HepG2 (cell line): ENCODE data around the gene RMRP. TPM values are rescaled to one million over a fixed set of nuclear protein-coding genes. Genes with fewer than 3 reads are reported as not detected.
A peak's percentile ranks its signal among the peaks of the same experiment; 100 is the strongest.

ENCODE experiments used
- ATAC-seq: fragments of 200-7000 bp; cut with Tn5 transposase; 3 replicates; pipeline ENCODE4 v1.9.1; 2020; ENCODE audit warnings: mild to moderate bottlenecking, moderate library complexity
- BruUV-seq: library from RNA; stranded (reverse); fragments of 400-500 nt; replicated peaks from 2 replicates; lab custom pipeline; 2021; lab: Mats Ljungman, UMichigan
- CTCF ChIA-PET: fragments of 300-600 bp; formaldehyde crosslinking; extraction: SDS; loops from one replicate; lab custom pipeline; 2021; ENCODE audit warnings: low total read pairs, inconsistent platforms, low intra/inter-chr PET ratio; lab: Yijun Ruan, JAX
- POLR2A ChIA-PET: fragments of 350-600 bp; sonication (Branson Sonifier 250); formaldehyde crosslinking; loops from one replicate; lab custom pipeline; 2020; ENCODE audit warnings: antibody characterized with exemption, inconsistent platforms; lab: Yijun Ruan, JAX
- DNase-seq: peaks from one replicate; pipeline ENCODE4 v3.0.0-alpha.2; 2015; ENCODE audit warnings: low spot score
- FAIRE-seq: peaks from 3 replicates; lab custom pipeline; 2011; peaks lifted over from hg19 to GRCh38; lab: Jason Lieb, UNC
- H2AFZ ChIP-seq: one replicate; pipeline ENCODE4 v1.6.1; 2011; ENCODE audit warnings: low read length, inconsistent platforms
- H3K27ac ChIP-seq: fragments of 300-600 bp; 3 replicates; pipeline ENCODE4 v1.8.0; 2011; ENCODE audit warnings: mixed run types, mild to moderate bottlenecking, mixed read lengths, low read length, inconsistent platforms; ENCODE audit not compliant: insufficient read depth; ENCODE audit errors: extremely low read length
- H3K27me3 ChIP-seq, 2 experiments: fragments of 200-600 bp in 1 of 2; 2 replicates in 1 of 2; 3 replicates in 1 of 2; pipeline versions ENCODE4 v1.6.0 to v1.8.0; 2011; ENCODE audit warnings: low read length in 2 of 2, mild to moderate bottlenecking in 2 of 2, moderate library complexity in 2 of 2, inconsistent platforms in 1 of 2; ENCODE audit not compliant: insufficient read depth in 2 of 2, control insufficient read depth in 1 of 2
- H3K36me3 ChIP-seq, 2 experiments: fragments of 200-600 bp in 1 of 2; replicated peaks in 1 of 2; 2 replicates in 1 of 2; 3 replicates in 1 of 2; pipeline versions ENCODE4 v1.5.1 to v1.8.0; 2011; ENCODE audit warnings: low read length in 2 of 2, inconsistent platforms in 1 of 2; ENCODE audit not compliant: insufficient read depth in 2 of 2, control insufficient read depth in 1 of 2
- H3K4me1 ChIP-seq: 2 replicates; pipeline ENCODE4 v1.5.1; 2012; ENCODE audit warnings: low read length, inconsistent platforms; ENCODE audit not compliant: insufficient read depth
- H3K4me2 ChIP-seq: 2 replicates; pipeline ENCODE4 v1.6.0; 2011; ENCODE audit warnings: low read depth, low read length, inconsistent platforms
- H3K4me3 ChIP-seq, 3 experiments: fragments of 200-600 bp in 1 of 3; sonication (generic), shearing (Covaris generic) in 1 of 3; replicated peaks in 1 of 3; 2 replicates each; pipeline ENCODE4 v1.5.1; 2011 to 2016; ENCODE audit warnings: low read length in 3 of 3, inconsistent platforms in 2 of 3, low read depth in 2 of 3, mild to moderate bottlenecking in 2 of 3, control low read depth in 1 of 3, mixed read lengths in 1 of 3; ENCODE audit not compliant: insufficient read depth in 1 of 3
- H3K79me2 ChIP-seq: one replicate; pipeline ENCODE4 v1.6.1; 2011; ENCODE audit warnings: low read length, inconsistent platforms; ENCODE audit not compliant: insufficient read depth
- H3K9ac ChIP-seq: 2 replicates; pipeline ENCODE4 v1.6.0; 2011; ENCODE audit warnings: mild to moderate bottlenecking, low read depth, low read length, inconsistent platforms; ENCODE audit not compliant: insufficient read depth
- H3K9me3 ChIP-seq: 2 replicates; pipeline ENCODE4 v1.5.1; 2012; ENCODE audit warnings: mild to moderate bottlenecking, low read length
- H4K20me1 ChIP-seq: 2 replicates; pipeline ENCODE4 v1.6.0; 2011; ENCODE audit warnings: inconsistent platforms, mild to moderate bottlenecking, low read length, moderate library complexity; ENCODE audit not compliant: insufficient read depth
- KMT2A ChIP-seq: sonication (generic); formaldehyde crosslinking; IDR thresholded peaks from 2 replicates; pipeline ENCODE4 v1.4.0; 2020; ENCODE audit warnings: missing genetic modification reagents
- MED1 ChIP-seq: sonication (generic); formaldehyde crosslinking; IDR thresholded peaks from 2 replicates; pipeline ENCODE4 v1.4.0; 2020; ENCODE audit warnings: missing genetic modification reagents
- RBFOX2 ChIP-seq: fragments of 200-400 bp; formaldehyde crosslinking; IDR thresholded peaks from 2 replicates; pipeline ENCODE4 v1.6.1; 2017; ENCODE audit warnings: low read depth, mild to moderate bottlenecking, low read length
- TRIM24 ChIP-seq: sonication (generic); formaldehyde crosslinking; IDR thresholded peaks from 2 replicates; pipeline ENCODE4 v1.8.0; 2022; ENCODE audit warnings: mild to moderate bottlenecking, missing genetic modification reagents
- ZNF550 ChIP-seq: sonication (generic); formaldehyde crosslinking; IDR thresholded peaks from 2 replicates; pipeline ENCODE4 v1.4.0; 2020; ENCODE audit warnings: mild to moderate bottlenecking, missing genetic modification reagents, borderline replicate concordance
- ZNF660 ChIP-seq: sonication (generic); formaldehyde crosslinking; IDR thresholded peaks from 2 replicates; pipeline ENCODE4 v1.5.1; 2020; ENCODE audit warnings: mild to moderate bottlenecking, low read depth, missing genetic modification reagents, borderline replicate concordance
- WGBS: methylation state at CpG from one replicate; pipeline ENCODE4 v1.1.6; 2017; ENCODE audit warnings: low lambda C conversion rate; 5-methylcytosine and 5-hydroxymethylcytosine counted together
- in situ Hi-C: cut with HindIII; loops from 2 replicates; pipeline ENCODE4 v1.10.0; 2017; ENCODE audit warnings: low pct_unique_long_range_greater_than_20kb; ENCODE audit not compliant: extremely low pct_ligation_motif_present
- intact Hi-C: fragments of 100-400 bp; cut with micrococcal nuclease; formaldehyde crosslinking; loops from one replicate; pipeline ENCODE4 v1.10.0; 2022; ENCODE audit not compliant: unreplicated experiment
- polyA plus RNA-seq, 8 experiments: library from polyadenylated mRNA; depleted of rRNA in 3 of 8; stranded (reverse) in 7 of 8; unstranded in 1 of 8; fragments of >200 nt; fragmentation: Illumina TruSeq in 4 of 8; extraction: Trizol in 4 of 8; gene quantifications; 2 replicates each; pipeline versions ENCODE4 v1.2.1 to v1.2.3, GENCODE V29; 2011 to 2016; ENCODE audit warnings: low read depth in 4 of 8, missing spikeins in 1 of 8, mixed read lengths in 1 of 8; ENCODE audit not compliant: insufficient read depth in 1 of 8
- total RNA-seq, 5 experiments: library from RNA; depleted of rRNA; stranded (reverse); fragments of >200 nt; fragmentation: Illumina TruSeq; extraction: Trizol; gene quantifications; 2 replicates each; pipeline ENCODE4 v1.2.3, GENCODE V29; 2016; ENCODE audit warnings: low read depth in 1 of 5
- TF ChIP-seq, protein P1 (sequence below): sonication (generic); formaldehyde crosslinking; IDR thresholded peaks from 2 replicates; pipeline ENCODE4 v1.9.0; 2021; ENCODE audit warnings: missing genetic modification reagents, borderline replicate concordance
- TF ChIP-seq, protein P2 (sequence below): sonication (generic); formaldehyde crosslinking; IDR thresholded peaks from 2 replicates; pipeline ENCODE4 v1.4.0; 2020; ENCODE audit warnings: missing genetic modification reagents

RMRP gene
- total and polyA plus RNA-seq, 2 of the 13 experiments (the other 11 are each of a cell fraction or from before 2014, with no cell fraction given): 51.4 to 4,025 TPM

DNA sequence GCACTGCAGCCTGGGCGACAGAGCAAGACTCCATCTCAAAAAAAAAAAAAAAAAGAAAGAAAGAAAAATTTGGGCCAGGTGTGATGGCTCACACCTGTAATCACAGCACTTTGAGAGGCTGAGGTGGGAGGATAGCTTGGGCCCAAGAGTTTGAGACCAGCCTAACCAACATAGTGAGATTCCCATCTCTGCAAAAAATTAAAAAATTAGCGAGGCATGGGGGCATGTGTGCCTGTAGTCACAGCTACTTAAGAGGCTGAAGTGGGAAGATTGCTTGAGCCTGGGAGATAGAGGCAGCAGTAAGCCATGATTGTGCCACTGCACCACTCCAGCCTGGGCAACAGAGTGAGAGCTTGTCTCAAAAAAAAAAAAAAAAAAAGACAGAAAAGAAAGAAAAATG lies 4.2 kb downstream of the RMRP start (continued):
- TF ChIP-seq ZNF550: no peak
- TF ChIP-seq, protein P1, sequence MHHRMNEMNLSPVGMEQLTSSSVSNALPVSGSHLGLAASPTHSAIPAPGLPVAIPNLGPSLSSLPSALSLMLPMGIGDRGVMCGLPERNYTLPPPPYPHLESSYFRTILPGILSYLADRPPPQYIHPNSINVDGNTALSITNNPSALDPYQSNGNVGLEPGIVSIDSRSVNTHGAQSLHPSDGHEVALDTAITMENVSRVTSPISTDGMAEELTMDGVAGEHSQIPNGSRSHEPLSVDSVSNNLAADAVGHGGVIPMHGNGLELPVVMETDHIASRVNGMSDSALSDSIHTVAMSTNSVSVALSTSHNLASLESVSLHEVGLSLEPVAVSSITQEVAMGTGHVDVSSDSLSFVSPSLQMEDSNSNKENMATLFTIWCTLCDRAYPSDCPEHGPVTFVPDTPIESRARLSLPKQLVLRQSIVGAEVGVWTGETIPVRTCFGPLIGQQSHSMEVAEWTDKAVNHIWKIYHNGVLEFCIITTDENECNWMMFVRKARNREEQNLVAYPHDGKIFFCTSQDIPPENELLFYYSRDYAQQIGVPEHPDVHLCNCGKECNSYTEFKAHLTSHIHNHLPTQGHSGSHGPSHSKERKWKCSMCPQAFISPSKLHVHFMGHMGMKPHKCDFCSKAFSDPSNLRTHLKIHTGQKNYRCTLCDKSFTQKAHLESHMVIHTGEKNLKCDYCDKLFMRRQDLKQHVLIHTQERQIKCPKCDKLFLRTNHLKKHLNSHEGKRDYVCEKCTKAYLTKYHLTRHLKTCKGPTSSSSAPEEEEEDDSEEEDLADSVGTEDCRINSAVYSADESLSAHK: no peak
- TF ChIP-seq, protein P2, sequence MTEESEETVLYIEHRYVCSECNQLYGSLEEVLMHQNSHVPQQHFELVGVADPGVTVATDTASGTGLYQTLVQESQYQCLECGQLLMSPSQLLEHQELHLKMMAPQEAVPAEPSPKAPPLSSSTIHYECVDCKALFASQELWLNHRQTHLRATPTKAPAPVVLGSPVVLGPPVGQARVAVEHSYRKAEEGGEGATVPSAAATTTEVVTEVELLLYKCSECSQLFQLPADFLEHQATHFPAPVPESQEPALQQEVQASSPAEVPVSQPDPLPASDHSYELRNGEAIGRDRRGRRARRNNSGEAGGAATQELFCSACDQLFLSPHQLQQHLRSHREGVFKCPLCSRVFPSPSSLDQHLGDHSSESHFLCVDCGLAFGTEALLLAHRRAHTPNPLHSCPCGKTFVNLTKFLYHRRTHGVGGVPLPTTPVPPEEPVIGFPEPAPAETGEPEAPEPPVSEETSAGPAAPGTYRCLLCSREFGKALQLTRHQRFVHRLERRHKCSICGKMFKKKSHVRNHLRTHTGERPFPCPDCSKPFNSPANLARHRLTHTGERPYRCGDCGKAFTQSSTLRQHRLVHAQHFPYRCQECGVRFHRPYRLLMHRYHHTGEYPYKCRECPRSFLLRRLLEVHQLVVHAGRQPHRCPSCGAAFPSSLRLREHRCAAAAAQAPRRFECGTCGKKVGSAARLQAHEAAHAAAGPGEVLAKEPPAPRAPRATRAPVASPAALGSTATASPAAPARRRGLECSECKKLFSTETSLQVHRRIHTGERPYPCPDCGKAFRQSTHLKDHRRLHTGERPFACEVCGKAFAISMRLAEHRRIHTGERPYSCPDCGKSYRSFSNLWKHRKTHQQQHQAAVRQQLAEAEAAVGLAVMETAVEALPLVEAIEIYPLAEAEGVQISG (CRISPR knock-in tag): no peak
- no peak for TF ChIP-seq TRIM24
- TF ChIP-seq RBFOX2: no peak

DNA sequence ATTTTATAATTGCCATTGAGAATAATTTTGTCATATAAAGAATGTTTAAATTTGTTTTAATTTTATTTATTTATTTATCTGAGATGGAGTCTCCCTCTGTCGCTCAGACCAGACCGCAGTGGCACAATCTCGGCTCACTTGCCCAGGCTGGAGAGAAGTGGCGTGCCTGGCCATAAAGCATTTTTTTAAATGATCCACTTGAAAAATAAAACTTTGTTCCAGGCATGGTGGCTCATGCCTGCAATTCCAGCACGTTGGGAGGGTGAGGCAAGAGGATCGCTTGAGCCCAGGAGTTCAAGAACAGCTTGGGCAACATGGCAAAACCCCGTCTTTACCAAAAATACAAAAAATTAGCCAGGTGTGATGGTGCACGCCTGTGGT lies 5.0 kb downstream of the RMRP start:
- DNase-seq (no peak), ATAC-seq (no peak), FAIRE-seq (no peak)
- peaks cover 2 to 16% of the 10 kb centered on the region in 2 experiments; a peak in 4 of 5 replicates for H3K27me3 ChIP-seq
- no peak overlapping the region for H3K27ac ChIP-seq
- H3K9ac ChIP-seq: peak overlapping the region; percentile 41; the same call in 1 of the 2 replicates
- H3K9me3 ChIP-seq: no peaks in the 10 kb centered on the region
- H3K4me1 ChIP-seq: peaks cover 82% of the 10 kb centered on the region
- H4K20me1 ChIP-seq: no peaks in the 10 kb centered on the region
- intact Hi-C loops: no loop called here
- WGBS: 6% methylated on average over 8 of the region's 8 CpGs
- H2AFZ ChIP-seq: no peak overlapping the region
- H3K4me2 ChIP-seq: peak overlapping the region; percentile 57
- ChIA-PET POLR2A (no interaction called here), CTCF (no interaction called here)
- TF ChIP-seq KMT2A (CRISPR knock-in tag): no peak
- no peak for TF ChIP-seq ZNF660 (CRISPR knock-in tag)
- TF ChIP-seq MED1 (CRISPR knock-in tag): peak; percentile 2; the same call in 1 of the 2 replicates
- in situ Hi-C loops: loop anchor here (10.0 kb wide), 1 partner anchor 538 kb away; the partner anchor contains the start of gene ATOSB
- no peaks in the 10 kb centered on the region for H3K79me2 ChIP-seq
- peak overlapping the region in 1 of 3 experiments; percentile 45; a peak in 2 of 6 replicates for H3K4me3 ChIP-seq
- H3K36me3 ChIP-seq: no peaks in the 10 kb centered on the region
- BruUV-seq: no TSS peak
